Measurements from ENCODE around the gene FAXDC2. TPM values are rescaled to one million over a fixed set of nuclear protein-coding genes. Genes with fewer than 3 reads are reported as not detected.

FAXDC2 gene
- total and polyA plus RNA-seq, 10 of the 15 experiments (the other 5 are each of a cell fraction or from before 2014, with no cell fraction given): 0.13 to 1.8 (median 0.35) TPM

DNA sequence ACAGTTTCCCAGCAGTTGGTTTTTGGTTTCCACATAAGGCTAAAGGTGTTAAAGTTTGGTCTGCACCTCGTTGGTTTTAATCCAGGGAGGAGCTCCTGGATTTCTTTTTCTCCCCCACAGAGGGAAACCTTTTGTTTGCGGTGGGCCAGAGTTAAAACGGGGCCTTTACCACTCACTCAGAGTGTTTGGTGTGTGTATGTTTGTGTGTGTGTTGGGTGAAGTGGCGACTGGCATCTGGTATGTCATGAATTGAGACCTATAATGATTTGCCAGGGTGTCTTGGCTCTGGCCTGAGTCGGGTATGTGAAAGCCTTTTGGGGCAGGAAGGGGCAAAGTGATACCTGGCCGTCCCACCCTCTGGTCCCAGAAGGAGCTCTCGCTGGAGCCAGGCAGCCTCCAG is 30.9 kb downstream of the FAXDC2 start (continued):
- TF ChIP-seq, protein P1, sequence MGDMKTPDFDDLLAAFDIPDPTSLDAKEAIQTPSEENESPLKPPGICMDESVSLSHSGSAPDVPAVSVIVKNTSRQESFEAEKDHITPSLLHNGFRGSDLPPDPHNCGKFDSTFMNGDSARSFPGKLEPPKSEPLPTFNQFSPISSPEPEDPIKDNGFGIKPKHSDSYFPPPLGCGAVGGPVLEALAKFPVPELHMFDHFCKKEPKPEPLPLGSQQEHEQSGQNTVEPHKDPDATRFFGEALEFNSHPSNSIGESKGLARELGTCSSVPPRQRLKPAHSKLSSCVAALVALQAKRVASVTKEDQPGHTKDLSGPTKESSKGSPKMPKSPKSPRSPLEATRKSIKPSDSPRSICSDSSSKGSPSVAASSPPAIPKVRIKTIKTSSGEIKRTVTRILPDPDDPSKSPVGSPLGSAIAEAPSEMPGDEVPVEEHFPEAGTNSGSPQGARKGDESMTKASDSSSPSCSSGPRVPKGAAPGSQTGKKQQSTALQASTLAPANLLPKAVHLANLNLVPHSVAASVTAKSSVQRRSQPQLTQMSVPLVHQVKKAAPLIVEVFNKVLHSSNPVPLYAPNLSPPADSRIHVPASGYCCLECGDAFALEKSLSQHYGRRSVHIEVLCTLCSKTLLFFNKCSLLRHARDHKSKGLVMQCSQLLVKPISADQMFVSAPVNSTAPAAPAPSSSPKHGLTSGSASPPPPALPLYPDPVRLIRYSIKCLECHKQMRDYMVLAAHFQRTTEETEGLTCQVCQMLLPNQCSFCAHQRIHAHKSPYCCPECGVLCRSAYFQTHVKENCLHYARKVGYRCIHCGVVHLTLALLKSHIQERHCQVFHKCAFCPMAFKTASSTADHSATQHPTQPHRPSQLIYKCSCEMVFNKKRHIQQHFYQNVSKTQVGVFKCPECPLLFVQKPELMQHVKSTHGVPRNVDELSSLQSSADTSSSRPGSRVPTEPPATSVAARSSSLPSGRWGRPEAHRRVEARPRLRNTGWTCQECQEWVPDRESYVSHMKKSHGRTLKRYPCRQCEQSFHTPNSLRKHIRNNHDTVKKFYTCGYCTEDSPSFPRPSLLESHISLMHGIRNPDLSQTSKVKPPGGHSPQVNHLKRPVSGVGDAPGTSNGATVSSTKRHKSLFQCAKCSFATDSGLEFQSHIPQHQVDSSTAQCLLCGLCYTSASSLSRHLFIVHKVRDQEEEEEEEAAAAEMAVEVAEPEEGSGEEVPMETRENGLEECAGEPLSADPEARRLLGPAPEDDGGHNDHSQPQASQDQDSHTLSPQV (IDR thresholded peaks at IDR 0.05): no peak
- TF ChIP-seq, protein P2, sequence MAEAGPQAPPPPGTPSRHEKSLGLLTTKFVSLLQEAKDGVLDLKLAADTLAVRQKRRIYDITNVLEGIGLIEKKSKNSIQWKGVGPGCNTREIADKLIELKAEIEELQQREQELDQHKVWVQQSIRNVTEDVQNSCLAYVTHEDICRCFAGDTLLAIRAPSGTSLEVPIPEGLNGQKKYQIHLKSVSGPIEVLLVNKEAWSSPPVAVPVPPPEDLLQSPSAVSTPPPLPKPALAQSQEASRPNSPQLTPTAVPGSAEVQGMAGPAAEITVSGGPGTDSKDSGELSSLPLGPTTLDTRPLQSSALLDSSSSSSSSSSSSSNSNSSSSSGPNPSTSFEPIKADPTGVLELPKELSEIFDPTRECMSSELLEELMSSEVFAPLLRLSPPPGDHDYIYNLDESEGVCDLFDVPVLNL (IDR thresholded peaks at IDR 0.05; ENCODE audit: low read depth, low read length): no peak
- TF ChIP-seq TAF1 (IDR thresholded peaks at IDR 0.05; ENCODE audit: borderline replicate concordance, low read depth, low read length) (no peak), GATAD2B (conservative IDR thresholded peaks at IDR 0.05; ENCODE audit: low read depth) (no peak), TARDBP (IDR thresholded peaks at IDR 0.05; ENCODE audit: borderline replicate concordance) (no peak), TCF3 (IDR thresholded peaks at IDR 0.05; ENCODE audit: borderline replicate concordance, insufficient read depth, low read depth, low read length) (no peak), FOS (IDR thresholded peaks at IDR 0.05; ENCODE audit: borderline replicate concordance, extremely low read depth, insufficient read length) (no peak), FOXK2 (IDR thresholded peaks at IDR 0.05) (no peak)
- TF ChIP-seq, protein P3, sequence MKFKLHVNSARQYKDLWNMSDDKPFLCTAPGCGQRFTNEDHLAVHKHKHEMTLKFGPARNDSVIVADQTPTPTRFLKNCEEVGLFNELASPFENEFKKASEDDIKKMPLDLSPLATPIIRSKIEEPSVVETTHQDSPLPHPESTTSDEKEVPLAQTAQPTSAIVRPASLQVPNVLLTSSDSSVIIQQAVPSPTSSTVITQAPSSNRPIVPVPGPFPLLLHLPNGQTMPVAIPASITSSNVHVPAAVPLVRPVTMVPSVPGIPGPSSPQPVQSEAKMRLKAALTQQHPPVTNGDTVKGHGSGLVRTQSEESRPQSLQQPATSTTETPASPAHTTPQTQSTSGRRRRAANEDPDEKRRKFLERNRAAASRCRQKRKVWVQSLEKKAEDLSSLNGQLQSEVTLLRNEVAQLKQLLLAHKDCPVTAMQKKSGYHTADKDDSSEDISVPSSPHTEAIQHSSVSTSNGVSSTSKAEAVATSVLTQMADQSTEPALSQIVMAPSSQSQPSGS (IDR thresholded peaks at IDR 0.05; ENCODE audit: low read length): no peak
